RWPE2 (cell line): ENCODE results near the gene SH3PXD2A.

Source experiments
- ATAC-seq: fragments of 200-7000 bp; cut with Tn5 transposase; 3 replicates; pipeline ENCODE4 v1.9.1; 2021; ENCODE audit warnings: low read depth
- DNase-seq: peaks from one replicate; pipeline ENCODE4 v3.0.0-alpha.2; 2020; ENCODE audit warnings: low spot score
- H3K27ac ChIP-seq: fragments of 450-650 bp; 2 replicates; pipeline ENCODE4 v1.5.1; 2017; ENCODE audit warnings: mild to moderate bottlenecking; ENCODE audit not compliant: poor library complexity, severe bottlenecking
- H3K27me3 ChIP-seq: fragments of 250-450 bp; sonication (Bioruptor Pico); 2 replicates; pipeline ENCODE4 v1.5.1; 2021; ENCODE audit warnings: mild to moderate bottlenecking, moderate library complexity; ENCODE audit not compliant: insufficient read depth, poor library complexity, severe bottlenecking
- H3K36me3 ChIP-seq: fragments of 250-450 bp; sonication (Bioruptor Pico); 2 replicates; pipeline ENCODE4 v1.5.1; 2020; ENCODE audit warnings: low read depth, mild to moderate bottlenecking, moderate library complexity
- H3K4me1 ChIP-seq: fragments of 250-450 bp; sonication (Bioruptor Pico); 2 replicates; pipeline ENCODE4 v1.5.1; 2021; ENCODE audit warnings: mild to moderate bottlenecking, moderate library complexity; ENCODE audit not compliant: insufficient read depth, poor library complexity, severe bottlenecking
- H3K4me3 ChIP-seq: fragments of 250-450 bp; sonication (Bioruptor Pico); 2 replicates; pipeline ENCODE4 v1.5.1; 2021; ENCODE audit warnings: mild to moderate bottlenecking, moderate library complexity; ENCODE audit not compliant: severe bottlenecking
- H3K9me3 ChIP-seq: fragments of 250-450 bp; sonication (Bioruptor Pico); 2 replicates; pipeline ENCODE4 v1.5.1; 2021; ENCODE audit warnings: mild to moderate bottlenecking, moderate library complexity; ENCODE audit not compliant: severe bottlenecking
- TF ChIP-seq, protein P1 (sequence below): fragments of 450-650 bp; IDR thresholded peaks from one replicate; pipeline ENCODE4 v1.5.1; 2017; ENCODE audit warnings: mild to moderate bottlenecking, moderate library complexity; ENCODE audit not compliant: poor library complexity, severe bottlenecking

SH3PXD2A gene

DNA sequence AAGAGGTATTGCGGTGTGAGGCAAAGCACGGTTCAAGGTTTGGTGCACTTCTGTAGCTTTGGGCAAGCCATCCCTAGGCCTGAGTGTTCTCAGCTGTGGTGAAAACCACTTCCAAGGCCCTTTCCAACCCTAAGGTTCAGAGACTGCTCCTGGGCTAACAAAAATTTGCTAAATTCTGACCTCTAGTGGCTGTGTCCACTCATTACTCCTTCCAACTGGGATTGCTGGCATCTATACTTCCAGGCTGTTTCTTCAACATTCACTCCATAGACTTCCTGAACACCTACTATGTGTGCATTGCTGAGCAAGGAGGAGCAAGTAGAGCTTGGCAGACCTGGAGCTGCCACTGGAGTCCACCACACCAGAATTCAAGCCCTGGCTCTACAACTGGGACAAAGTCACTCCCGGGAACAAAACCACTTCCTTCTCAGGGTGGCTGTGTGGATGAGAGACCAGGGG, 29.3 kb upstream of the SH3PXD2A start:
- Histone ChIP-seq H3K4me3 (no peak overlapping the region), H3K27ac (peak overlapping the region; percentile 99), H3K36me3 (peaks cover 80% of the 10 kb centered on the region), H3K4me1 (peaks cover 40% of the 10 kb centered on the region), H3K27me3 (no peaks in the 10 kb centered on the region), H3K9me3 (no peaks in the 10 kb centered on the region)
- ATAC-seq (peak; percentile 32), DNase-seq (no peak)
- TF ChIP-seq, protein P1, sequence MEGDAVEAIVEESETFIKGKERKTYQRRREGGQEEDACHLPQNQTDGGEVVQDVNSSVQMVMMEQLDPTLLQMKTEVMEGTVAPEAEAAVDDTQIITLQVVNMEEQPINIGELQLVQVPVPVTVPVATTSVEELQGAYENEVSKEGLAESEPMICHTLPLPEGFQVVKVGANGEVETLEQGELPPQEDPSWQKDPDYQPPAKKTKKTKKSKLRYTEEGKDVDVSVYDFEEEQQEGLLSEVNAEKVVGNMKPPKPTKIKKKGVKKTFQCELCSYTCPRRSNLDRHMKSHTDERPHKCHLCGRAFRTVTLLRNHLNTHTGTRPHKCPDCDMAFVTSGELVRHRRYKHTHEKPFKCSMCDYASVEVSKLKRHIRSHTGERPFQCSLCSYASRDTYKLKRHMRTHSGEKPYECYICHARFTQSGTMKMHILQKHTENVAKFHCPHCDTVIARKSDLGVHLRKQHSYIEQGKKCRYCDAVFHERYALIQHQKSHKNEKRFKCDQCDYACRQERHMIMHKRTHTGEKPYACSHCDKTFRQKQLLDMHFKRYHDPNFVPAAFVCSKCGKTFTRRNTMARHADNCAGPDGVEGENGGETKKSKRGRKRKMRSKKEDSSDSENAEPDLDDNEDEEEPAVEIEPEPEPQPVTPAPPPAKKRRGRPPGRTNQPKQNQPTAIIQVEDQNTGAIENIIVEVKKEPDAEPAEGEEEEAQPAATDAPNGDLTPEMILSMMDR: peak; percentile 87

DNA sequence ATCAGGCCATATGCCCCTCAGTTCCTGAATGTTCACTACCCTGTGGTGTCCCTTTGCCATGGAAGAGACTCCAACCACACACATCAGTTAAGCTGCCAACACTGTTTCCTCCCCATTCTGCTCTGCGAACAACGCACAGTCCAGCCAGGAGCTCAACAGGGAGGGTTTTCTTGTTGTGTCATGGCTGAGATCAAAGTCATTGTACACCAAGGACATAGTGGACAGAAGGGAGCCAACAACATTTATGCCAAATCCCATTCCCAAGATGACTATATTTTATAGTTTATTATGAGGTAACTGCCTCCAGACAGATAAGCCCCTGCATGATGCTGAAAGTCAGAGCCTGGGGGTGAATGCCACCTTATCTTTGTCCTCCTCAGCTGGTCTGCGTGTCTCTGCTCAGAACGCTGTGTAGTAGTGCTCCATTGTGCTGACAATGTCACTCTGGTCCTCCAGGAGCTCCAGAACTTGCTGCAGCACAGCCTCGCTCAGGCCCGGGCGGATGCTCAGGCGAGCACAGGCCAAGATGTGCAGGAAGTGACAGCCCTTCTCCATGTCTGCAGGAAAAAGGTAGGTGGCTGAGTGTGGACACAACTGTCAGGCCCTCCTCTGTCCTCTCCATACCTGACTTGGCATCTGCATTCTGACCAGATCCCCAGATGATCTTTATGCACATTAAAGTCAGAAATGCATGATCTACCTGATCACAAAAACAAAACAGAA, 27.1 kb upstream of the SH3PXD2A start:
- Histone ChIP-seq H3K9me3 (no peaks in the 10 kb centered on the region), H3K4me3 (no peak overlapping the region), H3K27ac (peak overlapping the region; percentile 99), H3K36me3 (peaks cover 76% of the 10 kb centered on the region), H3K4me1 (peaks cover 34% of the 10 kb centered on the region), H3K27me3 (no peaks in the 10 kb centered on the region)
- ATAC-seq (no peak; the same call in 2 of the 3 replicates), DNase-seq (no peak)
- TF ChIP-seq, protein P1: no peak

GRCh38 chr10:103881416-103882284, 26.3 kb upstream of the SH3PXD2A start:
- Histone ChIP-seq H3K4me3 (no peak overlapping the region), H3K27ac (peak overlapping the region; percentile 99), H3K4me1 (peaks cover 34% of the 10 kb centered on the region), H3K27me3 (no peaks in the 10 kb centered on the region), H3K9me3 (no peaks in the 10 kb centered on the region), H3K36me3 (peaks cover 68% of the 10 kb centered on the region)
- peak; percentile 90 for DNase-seq
- TF ChIP-seq, protein P1: no peak
- ATAC-seq: peak; percentile 95

DNA sequence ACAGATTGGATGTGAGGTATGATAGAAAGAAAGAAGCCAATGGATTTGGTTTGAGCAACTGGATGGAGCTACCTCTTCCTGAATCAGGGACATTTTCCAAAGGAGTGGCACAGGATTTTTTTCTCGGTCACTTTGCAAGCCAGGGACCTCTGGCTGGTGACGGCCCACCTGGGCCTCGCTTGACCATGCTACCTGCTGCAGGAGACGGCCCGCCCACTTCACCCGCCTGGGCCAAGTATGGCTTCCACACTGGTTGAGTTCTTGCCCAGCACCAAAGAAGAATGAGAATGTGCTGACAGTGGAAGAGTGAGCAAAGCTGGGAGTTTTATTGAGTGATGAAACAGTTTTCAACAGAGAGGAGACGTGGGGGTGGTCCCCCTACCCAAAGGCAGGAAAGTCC, 24.5 kb upstream of the SH3PXD2A start:
- ATAC-seq (no peak), DNase-seq (no peak)
- Histone ChIP-seq H3K27me3 (no peaks in the 10 kb centered on the region), H3K36me3 (peaks cover 50% of the 10 kb centered on the region), H3K4me1 (peaks cover 34% of the 10 kb centered on the region), H3K27ac (peak overlapping the region; percentile 99), H3K4me3 (no peak overlapping the region), H3K9me3 (no peaks in the 10 kb centered on the region)
- TF ChIP-seq, protein P1: no peak
